IPS DF 19.7 (cell line): ENCODE results near the gene WDR6.

Experiments used
- DNase-seq: peaks from one replicate; pipeline ENCODE4 v3.0.0-alpha.2; 2013; ENCODE audit warnings: low read depth, low spot score

The WDR6 gene

GRCh38 chr3:49007068-49007770 lies at the start of gene WDR6:
WDR6 (plus strand) TSS chr3:49007391; CDS start chr3:49007432, 41 bp downstream.
- peak; percentile 93 for DNase-seq

GRCh38 chr3:48960841-48961413 lies 46.3 kb upstream of the WDR6 start:
- no peak for DNase-seq

GRCh38 chr3:48962340-48962739 lies 44.9 kb upstream of the WDR6 start:
- DNase-seq, result no peak

- DNase-seq, result no peak
Measured at GRCh38 chr3:48962939-48963338, 44.3 kb upstream of the WDR6 start.

GRCh38 chr3:48963591-48963990 lies 43.6 kb upstream of the WDR6 start:
- DNase-seq, result no peak

- DNase-seq, result no peak
Measured at GRCh38 chr3:48966367-48966766, 40.8 kb upstream of the WDR6 start.

GRCh38 chr3:48966876-48967361 lies 40.3 kb upstream of the WDR6 start:
- DNase-seq, result no peak

- DNase-seq, result no peak
Measured at GRCh38 chr3:48970586-48970985, 36.6 kb upstream of the WDR6 start.

- DNase-seq, result no peak
Measured at GRCh38 chr3:48974076-48974864, 32.9 kb upstream of the WDR6 start.

GRCh38 chr3:48979451-48979850 lies 27.7 kb upstream of the WDR6 start:
- DNase-seq, result no peak

- no peak for DNase-seq
Measured at GRCh38 chr3:48980295-48980694, 26.9 kb upstream of the WDR6 start.

- no peak for DNase-seq
Measured at GRCh38 chr3:48982016-48982415, 25.2 kb upstream of the WDR6 start.

GRCh38 chr3:48982686-48983085 lies 24.5 kb upstream of the WDR6 start:
- no peak for DNase-seq

- no peak for DNase-seq
Measured at GRCh38 chr3:48983096-48983495, 24.1 kb upstream of the WDR6 start.

GRCh38 chr3:48984663-48985062 lies 22.5 kb upstream of the WDR6 start:
- no peak for DNase-seq

- DNase-seq, result no peak
Measured at GRCh38 chr3:48985831-48986376, 21.3 kb upstream of the WDR6 start.

- no peak for DNase-seq
Measured at GRCh38 chr3:48989126-48989795, 17.9 kb upstream of the WDR6 start.

- no peak for DNase-seq
Measured at GRCh38 chr3:48989796-48990635, 17.2 kb upstream of the WDR6 start, which contains the start of gene P4HTM. P4HTM (plus strand) TSS chr3:48990241; CDS start chr3:48990257, 16 bp downstream.

- DNase-seq, result no peak
Measured at GRCh38 chr3:48990636-48991469, 16.3 kb upstream of the WDR6 start.
